Nephron progenitor cell (in vitro differentiated cells): ENCODE results near the gene ACTA1.

Experiments
- DNase-seq: peaks from one replicate; pipeline ENCODE4 v3.0.0; 2021
- H3K27ac Mint-ChIP-seq: 2 replicates; pipeline ENCODE4 v1.8.0; 2021; ENCODE audit warnings: mild to moderate bottlenecking, moderate library complexity, mixed read lengths
- H3K27me3 Mint-ChIP-seq: 2 replicates; pipeline ENCODE4 v1.8.0; 2021; ENCODE audit warnings: mild to moderate bottlenecking, low read depth, mixed read lengths; ENCODE audit not compliant: poor library complexity
- H3K36me3 Mint-ChIP-seq: 2 replicates; pipeline ENCODE4 v1.8.0; 2021; ENCODE audit warnings: low read depth, mixed read lengths
- H3K4me1 Mint-ChIP-seq: 2 replicates; pipeline ENCODE4 v1.8.0; 2021; ENCODE audit warnings: mixed read lengths
- H3K4me3 Mint-ChIP-seq: 2 replicates; pipeline ENCODE4 v1.8.0; 2021; ENCODE audit warnings: mild to moderate bottlenecking, moderate library complexity, mixed read lengths
- H3K9me3 Mint-ChIP-seq: 2 replicates; pipeline ENCODE4 v1.8.0; 2021; ENCODE audit warnings: mild to moderate bottlenecking, moderate library complexity, mixed read lengths
- CTCF ChIP-seq: fragments of 200-600 bp; sonication (generic); IDR thresholded peaks from 2 replicates; pipeline ENCODE4 v1.5.0; 2021; ENCODE audit warnings: antibody characterized with exemption

ACTA1 gene

DNA sequence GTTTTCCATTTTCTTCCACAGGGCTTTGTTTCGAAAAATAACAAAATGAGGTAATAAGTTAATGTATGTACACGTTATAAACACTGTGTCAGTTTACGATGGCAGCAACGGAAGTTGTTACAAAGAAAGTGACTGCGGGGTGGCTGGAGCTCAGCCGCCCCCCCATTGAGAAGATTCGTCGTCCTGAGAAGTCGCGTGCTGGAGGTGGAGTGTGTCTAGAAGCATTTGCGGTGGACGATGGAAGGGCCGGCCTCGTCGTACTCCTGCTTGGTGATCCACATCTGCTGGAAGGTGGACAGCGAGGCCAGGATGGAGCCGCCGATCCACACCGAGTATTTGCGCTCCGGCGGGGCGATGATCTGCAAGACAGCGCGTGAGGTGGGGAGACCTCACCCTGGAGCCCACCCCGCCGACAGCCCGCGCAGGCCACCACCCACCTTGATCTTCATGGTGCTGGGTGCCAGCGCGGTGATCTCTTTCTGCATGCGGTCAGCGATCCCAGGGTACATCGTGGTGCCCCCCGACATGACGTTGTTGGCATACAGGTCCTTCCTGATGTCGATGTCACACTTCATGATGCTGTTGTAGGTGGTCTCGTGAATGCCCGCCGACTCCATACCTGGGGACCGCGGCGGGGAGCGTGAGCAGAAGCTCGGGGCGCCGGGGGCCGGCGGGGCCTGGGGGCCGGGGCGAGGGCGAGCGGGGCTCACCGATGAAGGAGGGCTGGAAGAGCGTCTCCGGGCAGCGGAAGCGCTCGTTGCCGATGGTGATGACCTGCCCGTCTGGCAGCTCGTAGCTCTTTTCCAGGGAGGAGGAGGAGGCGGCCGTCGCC is 2.4 kb downstream of the ACTA1 start:
- DNase-seq: no peak
- H3K27ac Mint-ChIP-seq: no peak overlapping the region
- peaks cover 6% of the 10 kb centered on the region for H3K9me3 Mint-ChIP-seq
- H3K4me1 Mint-ChIP-seq: peaks cover 21% of the 10 kb centered on the region
- peaks cover 95% of the 10 kb centered on the region for H3K27me3 Mint-ChIP-seq
- no peaks in the 10 kb centered on the region for H3K36me3 Mint-ChIP-seq
- peak overlapping the region; percentile 61 for H3K4me3 Mint-ChIP-seq
- no peak for TF ChIP-seq CTCF

DNA sequence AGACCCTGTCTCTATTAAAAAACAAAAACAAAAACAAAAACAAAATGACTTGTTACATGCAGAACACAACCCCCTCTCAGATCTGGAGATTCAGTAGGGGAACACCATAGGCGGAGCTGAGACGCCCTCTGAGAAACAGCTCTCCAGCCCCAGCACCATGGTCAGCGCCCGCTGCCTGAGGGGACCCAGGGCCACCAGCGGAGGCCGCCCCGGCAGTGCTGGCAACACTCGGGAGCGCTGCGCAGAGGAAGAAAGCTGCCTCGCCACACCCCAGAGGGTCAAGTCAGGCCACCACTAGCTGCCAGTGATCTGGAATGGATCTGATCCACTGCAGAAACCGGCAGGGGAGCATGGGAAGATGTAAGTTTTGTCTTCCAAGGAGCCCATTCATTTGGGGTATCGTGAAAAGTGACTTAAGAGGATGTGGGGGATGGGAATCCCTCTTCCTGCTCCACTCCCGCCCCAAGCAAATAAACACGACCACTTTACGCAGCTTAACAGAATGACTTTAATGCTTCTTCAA is 3.1 kb downstream of the ACTA1 start:
- TF ChIP-seq CTCF: no peak
- H3K4me3 Mint-ChIP-seq: peak overlapping the region; percentile 61
- DNase-seq: peak; percentile 93

DNA sequence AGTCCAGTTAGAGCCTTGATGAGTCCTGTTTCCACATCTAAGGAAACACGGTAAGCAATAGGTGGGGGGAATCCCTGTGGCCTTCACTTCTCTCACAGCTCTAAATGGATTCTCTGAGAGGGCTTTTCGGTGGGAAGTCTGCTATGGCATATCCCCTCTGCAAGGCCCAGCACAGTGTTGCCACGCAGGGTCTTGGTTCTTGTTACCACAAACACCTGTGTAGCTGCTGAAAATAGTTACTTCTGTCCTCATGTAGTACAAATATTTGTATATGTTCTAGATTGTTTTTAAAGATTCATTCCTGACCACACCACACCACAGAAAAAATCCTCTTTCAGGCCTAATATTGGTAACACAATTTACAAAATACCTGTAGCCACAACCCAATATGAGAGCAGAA is 5.6 kb downstream of the ACTA1 start:
- DNase-seq: no peak
- peaks cover 3% of the 10 kb centered on the region for H3K36me3 Mint-ChIP-seq
- no peak overlapping the region for H3K4me3 Mint-ChIP-seq
- H3K4me1 Mint-ChIP-seq: peaks cover 9% of the 10 kb centered on the region
- TF ChIP-seq CTCF: no peak
- peaks cover 12% of the 10 kb centered on the region for H3K9me3 Mint-ChIP-seq
- H3K27me3 Mint-ChIP-seq: peaks cover 86% of the 10 kb centered on the region
- no peak overlapping the region for H3K27ac Mint-ChIP-seq

More for the DNA sequence above, 3.1 kb downstream of the ACTA1 start:
- Mint-ChIP-seq H3K9me3 (peaks cover 6% of the 10 kb centered on the region), H3K27me3 (peaks cover 95% of the 10 kb centered on the region), H3K27ac (no peak overlapping the region), H3K4me1 (peaks cover 14% of the 10 kb centered on the region), H3K36me3 (no peaks in the 10 kb centered on the region)

- no peak overlapping the region for H3K4me3 Mint-ChIP-seq
- DNase-seq: no peak
- no peak overlapping the region for H3K27ac Mint-ChIP-seq
- H3K9me3 Mint-ChIP-seq: peaks cover 17% of the 10 kb centered on the region
- TF ChIP-seq CTCF: no peak
- H3K27me3 Mint-ChIP-seq: peaks cover 79% of the 10 kb centered on the region
- H3K36me3 Mint-ChIP-seq: peaks cover 3% of the 10 kb centered on the region
- H3K4me1 Mint-ChIP-seq: peaks cover 9% of the 10 kb centered on the region
Measured at GRCh38 chr1:229427572-229427971, 6.3 kb downstream of the ACTA1 start.

DNA sequence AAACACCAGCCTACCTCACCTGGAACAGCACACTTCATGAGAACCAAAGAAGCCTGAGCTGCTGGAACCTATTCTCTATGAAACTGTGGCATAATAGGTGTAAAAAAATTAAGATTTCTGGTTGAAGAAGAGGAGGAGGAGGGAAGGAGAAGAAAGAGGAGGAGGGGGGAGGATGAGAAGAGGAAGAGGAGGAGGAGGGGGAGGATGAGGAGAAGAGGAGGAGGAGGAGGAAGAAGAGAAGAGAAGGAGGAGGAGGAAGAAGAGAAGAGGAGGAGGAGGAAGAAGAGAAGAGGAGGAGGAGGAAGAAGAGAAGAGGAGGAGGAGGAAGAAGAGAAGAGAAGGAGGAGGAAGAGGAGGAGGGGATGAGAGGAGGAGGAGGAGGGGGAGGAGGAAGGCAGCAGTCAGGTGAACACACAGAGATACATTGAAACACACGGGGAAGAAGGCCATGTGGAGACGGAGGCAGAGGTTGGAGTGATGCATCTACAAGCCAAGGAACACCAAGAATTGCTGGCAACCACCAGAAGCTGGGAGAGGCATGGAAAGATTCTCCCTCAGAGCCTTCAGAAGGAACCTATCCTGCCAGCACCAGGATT is 8.2 kb downstream of the ACTA1 start:
- H3K36me3 Mint-ChIP-seq: peaks cover 3% of the 10 kb centered on the region
- TF ChIP-seq CTCF: no peak
- peaks cover 64% of the 10 kb centered on the region for H3K27me3 Mint-ChIP-seq
- no peak overlapping the region for H3K4me3 Mint-ChIP-seq
- no peaks in the 10 kb centered on the region for H3K4me1 Mint-ChIP-seq
- DNase-seq: no peak
- H3K27ac Mint-ChIP-seq: no peak overlapping the region
- H3K9me3 Mint-ChIP-seq: peaks cover 12% of the 10 kb centered on the region
